ENCODE data around the gene LPP.
A peak's percentile ranks its signal among the peaks of the same experiment; 100 is the strongest.
"Not testable (repeated sequence)": the region's sequence is repeated elsewhere in the genome, so short reads cannot be mapped to it uniquely, and the experiment has no call there.

Gene LPP

DNA sequence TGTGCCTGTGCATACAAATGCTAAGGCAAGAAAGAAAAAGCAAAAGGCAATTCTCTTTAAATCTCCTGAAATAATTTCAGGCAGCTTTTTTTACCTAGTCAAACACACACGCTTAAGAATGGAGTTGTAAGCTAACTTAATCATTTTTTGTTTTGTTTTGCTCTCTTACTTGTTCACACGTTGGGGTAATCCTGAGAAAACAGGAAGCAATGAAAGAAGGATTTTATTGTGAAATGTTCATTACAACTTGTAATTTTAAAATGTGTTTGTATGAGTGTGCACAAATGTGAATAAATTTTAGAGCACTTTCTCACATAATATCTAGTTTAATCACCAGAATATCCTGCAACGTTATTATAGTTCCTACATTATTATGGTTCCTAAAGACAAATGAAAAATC is 263.8 kb downstream of the LPP start:
- ChIA-PET POLR2A (no interaction called here), CTCF (interaction anchor here (1.4 kb wide), 1 partner anchor 17 kb away, joined by 4 read pairs; no protein-coding TSS in a partner anchor)
- DNase-seq (ENCODE audit: extremely low spot score) = no peak
- TF ChIP-seq, protein P1, sequence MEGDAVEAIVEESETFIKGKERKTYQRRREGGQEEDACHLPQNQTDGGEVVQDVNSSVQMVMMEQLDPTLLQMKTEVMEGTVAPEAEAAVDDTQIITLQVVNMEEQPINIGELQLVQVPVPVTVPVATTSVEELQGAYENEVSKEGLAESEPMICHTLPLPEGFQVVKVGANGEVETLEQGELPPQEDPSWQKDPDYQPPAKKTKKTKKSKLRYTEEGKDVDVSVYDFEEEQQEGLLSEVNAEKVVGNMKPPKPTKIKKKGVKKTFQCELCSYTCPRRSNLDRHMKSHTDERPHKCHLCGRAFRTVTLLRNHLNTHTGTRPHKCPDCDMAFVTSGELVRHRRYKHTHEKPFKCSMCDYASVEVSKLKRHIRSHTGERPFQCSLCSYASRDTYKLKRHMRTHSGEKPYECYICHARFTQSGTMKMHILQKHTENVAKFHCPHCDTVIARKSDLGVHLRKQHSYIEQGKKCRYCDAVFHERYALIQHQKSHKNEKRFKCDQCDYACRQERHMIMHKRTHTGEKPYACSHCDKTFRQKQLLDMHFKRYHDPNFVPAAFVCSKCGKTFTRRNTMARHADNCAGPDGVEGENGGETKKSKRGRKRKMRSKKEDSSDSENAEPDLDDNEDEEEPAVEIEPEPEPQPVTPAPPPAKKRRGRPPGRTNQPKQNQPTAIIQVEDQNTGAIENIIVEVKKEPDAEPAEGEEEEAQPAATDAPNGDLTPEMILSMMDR (IDR thresholded peaks at IDR 0.05; ENCODE audit: control extremely low read depth, extremely low read depth, low read depth, missing control alignments) = no peak

- POLR2A ChIA-PET = no interaction called here
Measured at GRCh38 chr3:188421151-188421821, 267.3 kb downstream of the LPP start.

GRCh38 chr3:188421836-188422540 is 268.0 kb downstream of the LPP start:
- DNase-seq (ENCODE audit: extremely low spot score) = peak; percentile 27
- ChIA-PET POLR2A (no interaction called here), CTCF (interaction anchor here (0.6 to 1.4 kb wide), 2 partner anchors 11 to 23 kb away, joined by 3 to 6 read pairs; no protein-coding TSS in a partner anchor)
- TF ChIP-seq, protein P1 (IDR thresholded peaks at IDR 0.05; ENCODE audit: control extremely low read depth, extremely low read depth, low read depth, missing control alignments) = no peak

More at GRCh38 chr3:188421151-188421821, 267.3 kb downstream of the LPP start:
- DNase-seq (ENCODE audit: extremely low spot score) = no peak
- TF ChIP-seq, protein P1 (IDR thresholded peaks at IDR 0.05; ENCODE audit: control extremely low read depth, extremely low read depth, low read depth, missing control alignments) = no peak
- CTCF ChIA-PET = interaction anchor here (0.6 to 1.4 kb wide), 2 partner anchors 11 to 22 kb away, joined by 3 to 6 read pairs; no protein-coding TSS in a partner anchor

GRCh38 chr3:188427981-188428380 is 274.0 kb downstream of the LPP start:
- CTCF ChIA-PET; DNase-seq (ENCODE audit: extremely low spot score); POLR2A ChIA-PET: not testable (repeated sequence)

DNA sequence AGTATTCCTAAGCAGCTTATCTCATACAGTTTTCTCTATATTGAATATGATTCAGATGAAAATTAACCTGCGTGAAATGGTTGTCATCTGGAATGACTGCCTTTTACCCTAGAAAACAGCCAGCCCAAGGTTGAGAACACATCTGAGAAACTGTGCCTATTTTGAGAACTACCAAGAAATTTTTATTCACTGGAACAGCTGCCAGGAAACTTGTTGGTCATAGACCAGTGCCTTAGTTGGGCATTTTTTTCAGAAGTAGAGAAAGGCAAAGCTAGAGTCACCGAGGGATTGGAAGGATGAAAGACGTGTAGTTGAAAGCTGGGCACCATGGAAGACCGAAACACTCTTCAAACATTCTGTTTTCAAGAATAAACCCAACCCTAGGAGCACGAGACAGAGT is 277.1 kb downstream of the LPP start:
- CTCF ChIA-PET = no interaction called here

GRCh38 chr3:188431553-188431952 is 277.6 kb downstream of the LPP start:
- TF ChIP-seq, protein P1 (IDR thresholded peaks at IDR 0.05; ENCODE audit: control extremely low read depth, extremely low read depth, low read depth, missing control alignments) = no peak
- no peak for DNase-seq (ENCODE audit: extremely low spot score)
- ChIA-PET CTCF (interaction anchor here (1.9 kb wide), 1 partner anchor 9 kb away, joined by 6 read pairs; no protein-coding TSS in a partner anchor), POLR2A (no interaction called here)

More for the DNA sequence above, 277.1 kb downstream of the LPP start:
- TF ChIP-seq, protein P1 (IDR thresholded peaks at IDR 0.05; ENCODE audit: control extremely low read depth, extremely low read depth, low read depth, missing control alignments) = no peak
- POLR2A ChIA-PET = no interaction called here
- no peak for DNase-seq (ENCODE audit: extremely low spot score)
